Islet precursor cell (in vitro differentiated cells): Measurements from ENCODE around the gene CXCL16.

Experiments
- DNase-seq: peaks from one replicate; pipeline ENCODE4 v3.0.0-alpha.2; 2018

The CXCL16 gene

DNA sequence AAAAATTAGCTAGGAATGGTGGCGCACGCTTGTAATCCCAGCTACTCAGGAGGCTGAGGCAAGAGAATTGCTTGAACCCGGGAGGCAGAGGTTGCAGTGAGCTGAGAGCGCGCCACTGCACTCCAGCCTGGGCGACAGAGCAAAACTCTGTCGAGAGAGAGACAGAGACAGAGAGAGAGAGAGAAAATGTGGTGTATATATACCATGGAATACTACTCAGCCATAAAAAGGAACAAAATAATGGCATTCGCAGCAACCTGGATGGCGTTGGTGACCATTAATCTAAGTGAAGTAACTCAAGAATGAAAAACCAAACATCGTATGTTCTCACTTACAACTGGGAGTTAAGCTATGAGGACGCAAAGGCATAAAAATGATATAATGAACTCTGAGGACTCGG, 49.9 kb downstream of the CXCL16 start:
- peak; percentile 2 for DNase-seq

GRCh38 chr17:4683739-4684138, 56.0 kb downstream of the CXCL16 start:
- peak; percentile 3 for DNase-seq
